Right renal pelvis (tissue), 4 donors: ENCODE measurements around the gene MYMK. TPM values are rescaled to one million over a fixed set of nuclear protein-coding genes. Genes with fewer than 3 reads are reported as not detected.

ENCODE experiments used
- DNase-seq, 4 donors: peaks; one replicate each; pipeline ENCODE4 v3.0.0-alpha.2; 2013; ENCODE audit warnings: low read depth in 4 of 4, low spot score in 3 of 4, missing footprints in 1 of 4
- polyA plus RNA-seq, 4 donors: library from polyadenylated mRNA; unstranded; fragments of 120-200 nt; gene quantifications; one replicate each; pipeline ENCODE4 v1.2.1, GENCODE V29; 2013; ENCODE audit not compliant: insufficient read length in 4 of 4

Gene MYMK
- polyA plus RNA-seq, 4 donors: 0.09 to 0.28 TPM; not detected in 2

DNA sequence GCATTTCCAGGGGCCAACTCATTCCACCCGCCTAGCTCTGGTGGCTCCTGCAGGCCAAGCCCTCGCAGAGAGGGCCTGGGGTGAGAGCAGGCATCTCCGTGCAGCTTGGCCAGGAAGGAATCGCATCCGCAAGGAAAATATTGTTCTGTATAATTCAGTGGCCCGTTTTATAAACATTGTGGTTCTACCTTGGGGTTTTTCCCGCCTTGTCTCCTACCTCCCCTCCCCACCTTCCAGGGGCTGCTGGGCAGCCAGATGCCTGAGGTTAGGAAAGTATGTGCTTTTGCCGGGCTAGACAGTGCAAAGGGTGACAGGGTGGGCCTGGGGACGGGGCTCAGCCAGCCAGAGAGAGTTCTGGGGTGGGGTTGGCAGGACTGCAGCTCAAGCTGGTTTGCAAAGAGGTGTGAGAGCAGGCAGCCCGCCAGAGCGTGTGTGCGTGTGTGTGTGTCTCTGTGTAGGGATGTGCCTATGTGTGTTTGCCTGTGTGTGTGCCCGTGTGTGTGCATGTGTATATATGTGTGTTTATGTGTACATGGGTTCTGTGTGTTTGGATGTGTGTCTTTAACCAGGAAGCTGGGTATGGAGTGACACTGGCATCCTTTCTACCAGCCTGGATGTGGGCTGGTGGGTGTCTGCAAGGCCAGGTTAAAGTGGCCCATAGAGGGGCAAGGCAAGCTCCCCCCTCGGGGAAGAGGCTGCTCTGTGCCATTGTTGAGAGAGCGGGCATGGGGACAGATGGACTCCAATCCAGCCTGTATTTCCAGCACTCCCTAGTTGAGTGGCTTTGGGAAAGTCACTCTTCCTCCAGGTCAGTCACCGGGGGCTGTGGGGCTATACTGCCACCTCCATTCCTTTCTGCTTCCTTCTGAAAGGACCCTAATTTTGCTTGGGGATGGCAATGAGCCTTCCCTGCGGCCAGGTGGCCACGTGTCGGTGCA, 35.2 kb downstream of the MYMK start:
- DNase-seq: no peak

DNA sequence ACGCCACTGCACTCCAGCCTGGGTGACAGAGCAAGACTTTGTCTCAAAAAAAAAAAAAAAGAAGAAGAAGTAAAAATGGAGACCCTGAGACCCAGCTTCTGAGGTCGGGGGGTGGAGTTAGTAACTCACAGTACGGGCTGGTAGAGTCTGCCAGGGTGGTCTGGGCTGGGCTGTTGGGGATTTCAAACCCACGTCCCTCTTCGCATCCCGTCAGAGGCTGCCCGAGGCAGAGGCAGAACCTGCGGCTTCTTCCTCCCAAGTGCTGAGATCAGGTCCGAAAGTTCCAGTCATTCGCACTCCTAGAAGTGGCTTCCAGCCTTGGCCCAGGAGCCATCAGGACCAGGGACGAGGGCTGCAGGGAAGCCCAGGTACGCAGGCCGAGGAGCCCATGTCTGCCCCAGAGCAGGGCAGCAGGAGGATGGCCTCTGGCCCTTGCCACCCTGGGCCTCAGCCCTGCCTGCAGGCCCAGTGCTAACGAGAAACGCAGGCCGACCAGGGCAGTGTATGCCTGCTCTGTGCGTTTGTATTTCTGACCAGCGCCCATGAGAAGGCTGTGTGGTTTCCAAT, 36.0 kb downstream of the MYMK start:
- DNase-seq: no peak

DNA sequence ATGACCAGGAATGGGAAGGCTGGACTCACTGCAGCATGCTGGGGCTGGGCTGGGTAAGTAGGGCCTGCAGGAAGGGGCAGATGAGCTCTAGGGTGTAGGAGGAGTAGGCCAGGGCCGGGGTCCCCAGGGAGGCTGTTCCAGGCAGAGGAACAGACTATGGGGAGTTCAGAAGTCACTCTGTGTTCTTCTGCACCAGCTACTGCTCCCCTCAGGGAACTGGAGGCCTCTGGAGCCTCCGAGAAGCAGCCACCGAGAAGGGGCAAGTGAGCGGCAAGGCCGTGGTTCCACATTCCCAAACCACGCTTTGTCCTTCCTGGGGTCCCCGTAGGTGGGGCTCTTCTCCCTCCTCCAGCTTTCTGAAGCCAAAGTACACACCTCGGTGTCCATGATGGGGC, 37.4 kb downstream of the MYMK start:
- no peak for DNase-seq

DNA sequence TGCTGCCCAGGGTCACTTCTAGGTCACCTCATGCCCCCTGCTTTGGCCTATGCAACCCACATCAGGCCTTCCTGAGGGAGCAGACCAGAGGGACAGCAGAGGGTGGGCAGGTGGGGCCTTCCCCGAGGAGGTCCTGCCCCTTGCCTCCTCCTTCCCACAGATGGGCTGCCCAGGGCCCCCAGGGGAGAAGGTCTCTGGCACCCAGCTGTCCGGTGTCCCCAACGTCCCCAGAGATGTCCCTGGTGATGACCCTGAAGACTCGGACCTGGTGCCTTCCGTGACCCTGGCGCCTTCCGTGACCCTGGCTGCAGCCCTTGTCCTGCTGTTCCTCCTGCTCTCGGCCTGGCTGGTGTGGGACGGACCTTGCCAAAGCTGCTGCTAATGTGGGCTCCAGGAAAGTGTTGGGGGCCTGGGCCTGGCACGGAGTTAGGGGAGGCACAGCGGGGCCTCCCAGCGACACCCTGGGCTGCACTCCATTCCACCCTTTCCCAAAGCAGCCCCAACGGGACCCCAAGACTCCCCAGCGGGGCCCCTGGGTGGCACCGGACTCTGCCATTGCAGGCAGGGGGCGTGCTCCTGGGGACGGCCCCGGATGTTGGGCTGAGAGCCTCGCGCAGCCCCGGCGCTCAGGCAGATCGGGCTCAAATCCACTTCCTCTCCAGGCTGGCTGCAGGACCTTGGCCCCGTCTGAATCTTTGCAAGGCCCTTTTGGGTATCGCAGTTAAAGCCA, 39.1 kb downstream of the MYMK start:
- no peak for DNase-seq

DNA sequence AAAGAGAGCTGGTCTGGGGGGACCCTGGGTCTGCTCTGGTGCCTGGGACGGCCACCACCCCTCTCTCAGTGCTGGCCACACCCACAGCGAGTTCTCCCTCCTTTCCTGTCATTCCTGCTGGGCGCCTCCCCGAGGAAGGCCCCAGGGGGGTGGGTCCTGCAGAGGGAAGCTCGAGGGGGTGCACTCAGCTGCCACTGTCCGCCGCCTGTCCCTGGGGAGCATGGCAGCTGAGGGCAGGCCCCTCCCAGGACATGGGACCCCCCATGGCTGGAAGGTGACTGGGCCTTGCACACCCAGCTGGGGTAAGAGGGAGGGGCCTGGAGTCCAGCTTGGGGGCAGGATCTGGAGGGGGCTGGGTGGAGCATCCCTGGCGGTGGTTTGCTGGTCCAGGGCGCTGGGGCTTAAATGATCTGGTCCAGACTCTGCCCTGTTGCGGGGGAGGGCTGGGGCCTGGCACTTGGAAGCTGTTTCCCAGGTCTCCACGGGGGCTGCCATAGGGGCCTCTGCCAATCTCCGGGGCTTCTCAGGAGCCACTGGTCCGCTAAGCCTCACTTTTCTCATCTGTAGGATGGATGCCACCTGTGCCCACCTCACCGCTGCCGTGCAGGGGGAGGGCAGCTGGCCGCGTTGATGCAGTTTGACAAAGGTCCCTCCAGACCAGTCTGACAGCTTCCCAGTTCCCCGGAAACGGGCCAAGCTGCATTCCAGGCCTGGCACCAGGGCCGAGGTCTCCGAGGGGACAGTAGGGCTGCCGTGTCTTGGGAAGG, 39.9 kb downstream of the MYMK start:
- DNase-seq: no peak

DNA sequence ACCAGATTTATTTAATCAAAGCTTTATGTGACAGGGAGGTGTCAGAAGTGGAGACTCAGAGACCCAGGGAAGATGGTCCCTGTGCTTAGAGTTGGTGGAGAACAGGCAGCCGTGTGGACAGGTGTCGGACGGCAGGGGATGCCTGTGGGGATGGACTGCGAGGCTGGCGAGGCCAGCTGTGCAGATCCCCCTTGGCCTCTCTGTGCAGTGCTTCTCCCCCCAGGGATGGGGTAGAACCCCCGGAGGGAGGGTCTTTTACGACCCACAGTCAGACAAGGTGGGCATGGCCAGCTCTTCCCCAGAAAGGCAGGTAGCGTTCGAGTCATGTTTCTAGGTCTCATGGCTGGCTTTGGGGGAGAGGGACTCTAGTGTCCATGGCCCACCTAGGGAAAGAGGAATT, 41.1 kb downstream of the MYMK start:
- DNase-seq: no peak

DNA sequence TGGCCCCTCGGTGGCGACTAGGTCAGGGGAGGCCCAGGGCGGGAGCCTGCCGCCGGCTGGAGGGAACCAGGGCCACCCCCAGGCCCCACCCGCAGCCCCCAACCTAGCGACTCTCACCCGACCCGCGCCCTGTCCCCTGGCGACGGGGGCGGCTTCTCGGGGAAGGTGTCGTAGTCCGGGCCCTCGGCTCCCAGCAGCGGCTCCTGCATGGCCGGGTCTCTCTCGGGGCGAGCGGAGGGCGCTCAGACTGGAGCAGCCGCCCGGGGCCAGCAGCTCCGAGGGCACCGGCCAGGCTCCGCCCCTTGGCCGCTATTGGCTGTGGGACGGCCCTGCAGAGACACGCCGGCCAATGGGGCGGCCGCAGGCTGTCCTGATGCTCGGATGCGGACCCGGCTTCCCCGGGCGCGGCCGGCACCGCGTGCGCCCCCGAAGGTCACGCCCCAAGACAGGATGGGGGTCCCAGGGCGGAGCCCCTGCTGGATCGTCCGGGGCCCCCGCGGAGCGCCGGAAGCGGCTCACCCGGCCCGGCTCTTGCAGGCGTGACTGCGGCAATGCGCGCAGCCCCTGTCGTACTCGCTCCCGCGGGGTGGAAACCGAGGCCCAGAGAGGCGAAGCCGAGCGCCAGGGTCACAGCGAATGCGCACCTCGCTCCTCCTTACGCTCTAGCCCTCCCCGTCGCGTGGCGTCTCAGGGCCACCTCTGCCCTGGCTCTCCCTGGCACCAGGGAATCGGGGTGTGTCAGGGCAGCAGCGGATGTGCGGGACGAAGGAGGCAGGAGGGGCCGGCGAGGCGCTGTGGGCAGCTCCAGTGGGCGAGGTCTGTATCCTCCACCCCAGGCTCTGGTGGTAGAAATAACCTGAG, 45.7 kb downstream of the MYMK start, which contains the start of gene SLC2A6:
Gene SLC2A6 (minus strand): TSS at position 249 of the 861 bp plus-strand sequence. CDS start 40 bp downstream, at position 209.
- DNase-seq: peak in 2 of 4 donors; percentile 48 to 63

DNA sequence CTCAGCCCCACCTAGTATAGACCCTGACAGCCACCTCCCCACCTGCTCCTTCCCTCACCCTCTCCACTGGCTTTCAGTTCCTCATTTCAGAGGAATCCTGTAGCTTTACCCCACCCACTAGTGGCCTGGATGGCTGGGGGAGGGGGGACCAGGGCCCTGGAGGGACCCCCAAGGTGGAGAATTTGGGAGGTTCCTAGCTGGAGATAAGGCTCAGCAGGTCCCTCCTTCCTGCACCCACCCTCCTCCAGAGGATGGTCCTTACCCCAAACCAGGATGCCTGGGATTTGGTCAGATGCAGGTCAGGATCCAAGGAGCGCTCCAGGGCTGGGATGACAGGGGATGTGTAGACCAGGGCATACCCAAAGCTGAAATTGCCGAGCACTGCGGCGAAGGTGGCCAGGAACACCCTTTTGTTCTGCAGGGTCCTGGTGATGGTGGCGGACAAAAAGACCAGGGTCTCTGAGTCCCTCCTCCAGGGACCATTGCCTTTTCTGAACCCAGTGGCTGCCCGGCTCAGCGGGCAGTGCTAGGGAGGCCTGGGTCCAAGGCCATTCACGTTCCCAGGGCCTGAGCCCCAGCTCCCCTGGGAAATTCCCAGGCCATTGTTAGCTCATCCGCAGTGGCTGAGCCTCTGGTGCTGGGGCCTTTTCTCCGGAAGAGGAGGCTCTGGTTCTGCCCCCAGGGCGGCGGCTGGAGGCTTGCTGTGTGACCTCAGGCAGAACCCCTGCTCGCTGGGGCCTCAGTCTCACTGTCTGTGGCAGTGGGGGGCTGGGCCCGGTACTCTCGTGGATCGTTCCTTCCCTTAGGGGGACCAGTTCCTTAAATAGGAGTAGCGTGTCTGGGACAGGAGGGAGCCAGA, 46.5 kb downstream of the MYMK start:
- DNase-seq: no peak

DNA sequence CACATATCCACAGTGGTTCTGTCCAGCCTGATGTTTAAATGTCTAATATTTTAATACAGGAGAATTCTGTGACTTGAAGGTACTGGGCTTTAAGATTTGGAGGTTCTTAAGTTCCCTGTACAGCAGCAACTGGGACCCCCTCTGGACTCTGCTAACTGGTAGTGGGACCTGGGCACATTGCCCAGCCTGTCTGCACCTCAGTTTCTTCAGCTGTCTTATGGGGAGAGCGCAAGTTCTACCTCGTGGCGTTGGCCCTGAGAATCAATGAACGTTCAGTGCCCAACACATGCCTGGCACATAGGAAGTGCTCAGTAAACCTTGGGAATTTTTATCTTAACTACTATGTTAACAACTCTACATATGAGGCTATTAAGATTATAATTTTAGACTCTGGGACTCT, 47.3 kb downstream of the MYMK start:
- DNase-seq: no peak

DNA sequence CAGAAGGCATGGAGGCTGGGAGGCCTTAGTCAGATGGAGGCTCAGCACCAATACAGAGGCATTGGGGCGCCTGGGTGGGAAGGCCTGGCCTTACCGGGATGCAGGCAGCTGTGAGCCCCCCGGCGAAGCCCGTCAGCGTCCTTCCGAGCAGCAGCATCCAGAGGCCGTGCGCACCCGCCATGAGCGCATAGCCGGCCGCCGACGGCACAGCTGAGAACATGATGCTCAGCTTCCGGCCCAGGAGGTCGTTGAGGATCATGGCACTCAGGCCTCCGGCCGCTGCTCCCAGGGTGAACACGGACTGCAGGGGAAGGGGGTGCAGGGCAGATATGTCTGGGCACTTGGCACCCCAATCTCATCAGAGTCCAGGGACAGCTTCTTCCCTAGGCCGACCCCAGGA, 47.8 kb downstream of the MYMK start:
- DNase-seq: no peak

DNA sequence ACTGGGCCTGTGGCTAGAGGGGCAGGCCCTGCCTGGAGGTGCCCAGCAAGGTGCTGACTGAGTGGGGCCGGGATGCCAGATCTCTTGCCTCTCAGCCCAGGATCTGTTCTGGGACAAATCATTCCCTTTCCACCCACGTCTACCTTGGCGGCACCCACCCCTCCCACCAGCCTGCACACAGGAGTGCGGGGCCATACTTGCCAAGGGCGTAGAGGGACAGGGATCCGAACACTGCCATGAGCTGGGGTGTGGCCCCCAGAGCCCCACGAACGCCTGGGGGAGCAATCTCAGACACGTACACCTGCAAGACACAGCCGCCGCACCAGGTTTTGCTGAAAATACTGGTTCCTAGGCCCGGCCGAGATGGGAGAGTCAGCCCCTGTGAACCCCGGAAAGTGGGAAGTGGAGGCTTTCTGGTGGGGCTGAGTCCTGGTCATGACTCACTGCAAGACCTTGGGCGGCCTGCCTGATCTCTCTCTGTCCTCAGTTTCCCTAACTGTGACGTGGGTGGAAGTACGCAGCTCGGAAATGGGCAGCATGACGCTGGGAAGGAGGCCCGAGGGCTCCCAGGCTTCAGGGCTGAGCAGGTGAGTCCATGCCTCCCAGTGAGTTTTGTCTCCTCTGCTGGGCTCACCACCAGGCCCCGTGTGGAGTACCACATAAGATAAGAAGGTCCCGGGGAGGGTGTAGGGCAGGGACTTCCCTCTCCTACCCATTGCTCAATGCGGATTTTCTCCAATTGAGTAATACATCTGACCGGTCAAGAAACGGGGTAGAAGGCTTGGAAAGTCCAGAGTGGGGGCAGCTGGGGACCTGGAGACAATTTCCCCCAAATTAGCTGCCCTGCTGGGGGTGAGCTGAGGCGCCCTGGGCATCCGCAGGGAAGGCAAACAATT, 48.5 kb downstream of the MYMK start:
- DNase-seq: no peak

DNA sequence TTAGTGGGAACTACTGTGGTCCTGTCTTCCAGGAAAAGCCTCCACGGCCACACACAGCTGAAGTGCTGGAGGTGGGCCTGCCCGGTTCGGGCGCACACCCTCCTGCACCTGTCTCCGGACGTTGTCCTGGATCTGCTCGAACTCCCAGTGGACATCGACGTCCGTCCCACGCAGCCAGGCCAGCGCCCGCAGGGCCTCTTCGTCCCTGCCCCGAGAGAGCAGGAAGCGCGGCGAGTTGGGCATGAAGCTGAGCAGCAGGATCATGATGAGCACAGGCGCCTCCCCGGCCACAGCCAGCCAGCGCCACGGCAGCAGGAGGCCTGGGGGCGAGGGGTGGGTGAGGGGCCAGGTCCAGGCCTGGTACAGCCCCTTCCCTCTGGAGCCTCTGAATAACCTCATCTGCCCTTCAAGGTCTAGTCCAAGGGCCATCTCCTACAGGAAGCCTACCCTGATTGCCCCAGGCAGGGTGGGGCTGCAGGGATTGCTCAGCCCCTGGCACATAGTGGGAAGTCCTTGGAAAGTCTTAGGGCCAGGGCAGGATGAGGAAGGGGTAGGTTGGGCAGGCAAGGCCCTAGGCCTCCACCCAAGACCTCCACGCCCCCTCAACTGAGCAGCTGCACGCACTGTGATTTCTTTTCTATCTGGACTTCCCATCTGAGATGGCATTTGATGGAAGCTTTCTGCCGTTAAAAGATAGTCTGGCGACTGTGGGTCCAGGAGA, 49.3 kb downstream of the MYMK start:
- DNase-seq: no peak

DNA sequence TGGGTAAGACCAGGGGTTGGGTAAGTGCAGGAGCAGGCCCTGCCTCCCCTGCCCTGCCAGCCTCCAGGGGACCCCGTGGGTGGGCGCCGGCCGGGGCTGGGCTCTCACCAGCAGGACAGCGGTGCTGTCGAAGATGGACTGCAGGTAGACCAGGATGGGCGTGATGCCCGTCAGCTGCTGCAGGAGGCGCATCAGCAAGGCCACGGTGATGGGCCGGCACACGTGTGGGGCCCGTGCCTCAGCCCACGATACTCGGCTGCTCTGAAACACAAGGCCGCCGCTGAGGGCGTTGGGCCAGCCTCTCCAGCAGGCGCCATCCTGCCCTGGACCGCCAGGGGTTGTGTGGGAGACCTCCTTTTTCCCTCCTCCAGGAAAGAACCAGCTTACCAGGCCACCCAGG, 49.9 kb downstream of the MYMK start:
- DNase-seq: no peak

DNA sequence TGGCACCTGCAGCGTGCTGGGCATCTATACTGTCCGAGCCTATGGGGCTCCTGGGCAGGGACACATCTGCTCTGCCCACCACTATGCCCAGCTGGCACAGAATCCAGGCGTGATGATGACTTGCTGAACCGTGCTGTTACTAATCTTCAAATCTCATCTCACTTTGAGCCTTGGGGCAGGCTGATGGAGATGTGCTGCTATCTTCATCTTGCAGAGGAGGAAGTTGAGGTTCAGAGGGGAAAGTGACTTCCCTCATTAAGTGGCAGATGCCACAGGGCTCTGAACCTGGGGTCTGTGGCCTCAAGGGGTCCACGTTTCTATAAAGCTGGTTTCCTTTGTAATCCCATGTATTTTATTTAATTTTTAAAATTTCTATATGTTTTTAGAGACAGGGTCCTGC, 50.5 kb downstream of the MYMK start:
- DNase-seq: no peak

DNA sequence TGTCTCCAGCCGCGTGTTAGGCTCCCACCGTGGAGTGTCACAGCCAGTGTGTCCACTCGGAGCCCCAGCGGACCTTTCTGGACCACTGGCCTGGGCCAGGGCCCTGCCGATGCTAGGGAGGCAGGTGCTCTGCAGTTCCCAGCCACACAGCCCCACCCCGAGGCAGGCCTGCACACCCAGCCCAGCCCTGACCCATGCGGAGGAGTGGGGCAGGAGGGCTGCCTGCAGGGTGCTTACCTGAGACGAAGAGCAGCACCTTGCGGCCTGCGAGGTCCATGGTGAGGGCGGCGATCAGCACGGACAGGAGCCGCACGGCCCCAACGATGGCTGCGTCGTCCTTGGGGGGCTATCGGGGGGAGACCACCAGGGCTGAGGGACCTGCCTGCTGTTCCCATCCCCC, 51.0 kb downstream of the MYMK start:
- no peak for DNase-seq

DNA sequence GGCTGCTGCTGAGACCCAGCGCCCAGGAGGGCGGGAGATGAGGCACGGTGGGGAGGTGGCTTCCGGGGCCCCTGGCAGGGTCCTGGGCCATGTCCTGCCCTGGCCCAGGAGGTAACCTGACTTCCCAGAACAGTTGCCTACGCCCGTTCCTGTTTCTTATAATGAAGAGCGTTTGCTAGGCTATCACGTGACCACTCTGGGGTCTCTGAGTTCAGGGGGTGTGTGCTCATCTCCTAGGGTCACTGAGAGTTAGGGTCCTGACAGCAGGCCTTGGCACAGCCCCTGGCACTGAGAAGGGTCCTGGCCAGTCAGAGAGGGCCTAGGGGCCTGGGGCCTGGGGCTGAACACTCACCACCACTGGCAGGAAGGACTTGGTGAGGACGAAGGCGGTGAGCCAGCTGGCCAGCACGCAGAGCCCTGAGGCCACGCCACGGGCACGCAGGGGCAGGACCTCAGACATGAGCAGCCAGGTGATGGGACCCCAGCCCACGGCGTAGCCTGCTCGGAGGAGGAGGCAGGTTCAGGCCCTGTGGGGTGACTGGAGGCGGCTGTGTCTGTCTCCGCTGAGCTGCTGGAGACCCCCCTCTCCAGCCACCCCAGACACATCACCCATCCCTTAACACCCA, 51.9 kb downstream of the MYMK start:
- no peak for DNase-seq

DNA sequence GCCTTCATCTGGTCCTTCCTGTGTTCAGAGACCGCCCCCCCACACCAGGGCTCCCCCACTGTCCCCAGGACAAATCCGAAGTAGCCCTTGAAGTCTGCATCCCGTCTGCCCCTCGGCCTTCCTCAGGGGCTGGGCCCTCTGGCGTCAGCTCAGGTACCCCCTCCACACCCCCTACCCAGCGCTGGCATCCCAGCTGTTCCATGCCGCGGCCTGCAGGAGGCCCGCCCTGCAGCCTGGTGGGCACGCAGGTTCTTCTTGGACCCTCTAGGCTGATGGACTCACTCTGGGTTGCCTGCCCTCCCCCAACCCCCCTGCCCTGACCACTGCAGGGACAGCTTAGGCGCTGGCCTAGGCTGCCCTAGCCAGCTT, 52.5 kb downstream of the MYMK start:
- no peak for DNase-seq
